ENCODE data around the gene DOCK1.
"Not testable (repeated sequence)": the region's sequence is repeated elsewhere in the genome, so short reads cannot be mapped to it uniquely, and the experiment has no call there.

The DOCK1 gene

GRCh38 chr10:126931544-126931943 lies 26.3 kb downstream of the DOCK1 start:
- H3K4me3 ChIP-seq (ENCODE audit: low read length), result no peak overlapping the region
- no peak for DNase-seq (ENCODE audit: low read depth)
- TF ChIP-seq, protein P1, sequence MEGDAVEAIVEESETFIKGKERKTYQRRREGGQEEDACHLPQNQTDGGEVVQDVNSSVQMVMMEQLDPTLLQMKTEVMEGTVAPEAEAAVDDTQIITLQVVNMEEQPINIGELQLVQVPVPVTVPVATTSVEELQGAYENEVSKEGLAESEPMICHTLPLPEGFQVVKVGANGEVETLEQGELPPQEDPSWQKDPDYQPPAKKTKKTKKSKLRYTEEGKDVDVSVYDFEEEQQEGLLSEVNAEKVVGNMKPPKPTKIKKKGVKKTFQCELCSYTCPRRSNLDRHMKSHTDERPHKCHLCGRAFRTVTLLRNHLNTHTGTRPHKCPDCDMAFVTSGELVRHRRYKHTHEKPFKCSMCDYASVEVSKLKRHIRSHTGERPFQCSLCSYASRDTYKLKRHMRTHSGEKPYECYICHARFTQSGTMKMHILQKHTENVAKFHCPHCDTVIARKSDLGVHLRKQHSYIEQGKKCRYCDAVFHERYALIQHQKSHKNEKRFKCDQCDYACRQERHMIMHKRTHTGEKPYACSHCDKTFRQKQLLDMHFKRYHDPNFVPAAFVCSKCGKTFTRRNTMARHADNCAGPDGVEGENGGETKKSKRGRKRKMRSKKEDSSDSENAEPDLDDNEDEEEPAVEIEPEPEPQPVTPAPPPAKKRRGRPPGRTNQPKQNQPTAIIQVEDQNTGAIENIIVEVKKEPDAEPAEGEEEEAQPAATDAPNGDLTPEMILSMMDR (conservative IDR thresholded peaks at IDR 0.05; ENCODE audit: low read depth, low read length), result no peak

- TF ChIP-seq, protein P1 (conservative IDR thresholded peaks at IDR 0.05; ENCODE audit: low read depth, low read length), result no peak
Measured at GRCh38 chr10:126932516-126932915, 27.3 kb downstream of the DOCK1 start.

GRCh38 chr10:126933116-126933515 lies 27.9 kb downstream of the DOCK1 start:
- DNase-seq (ENCODE audit: low read depth), result no peak
- TF ChIP-seq, protein P1 (conservative IDR thresholded peaks at IDR 0.05; ENCODE audit: low read depth, low read length), result no peak
- H3K4me3 ChIP-seq (ENCODE audit: low read length), result no peak overlapping the region

More at GRCh38 chr10:126932516-126932915, 27.3 kb downstream of the DOCK1 start:
- no peak overlapping the region for H3K4me3 ChIP-seq (ENCODE audit: low read length)
- no peak for DNase-seq (ENCODE audit: low read depth)

DNA sequence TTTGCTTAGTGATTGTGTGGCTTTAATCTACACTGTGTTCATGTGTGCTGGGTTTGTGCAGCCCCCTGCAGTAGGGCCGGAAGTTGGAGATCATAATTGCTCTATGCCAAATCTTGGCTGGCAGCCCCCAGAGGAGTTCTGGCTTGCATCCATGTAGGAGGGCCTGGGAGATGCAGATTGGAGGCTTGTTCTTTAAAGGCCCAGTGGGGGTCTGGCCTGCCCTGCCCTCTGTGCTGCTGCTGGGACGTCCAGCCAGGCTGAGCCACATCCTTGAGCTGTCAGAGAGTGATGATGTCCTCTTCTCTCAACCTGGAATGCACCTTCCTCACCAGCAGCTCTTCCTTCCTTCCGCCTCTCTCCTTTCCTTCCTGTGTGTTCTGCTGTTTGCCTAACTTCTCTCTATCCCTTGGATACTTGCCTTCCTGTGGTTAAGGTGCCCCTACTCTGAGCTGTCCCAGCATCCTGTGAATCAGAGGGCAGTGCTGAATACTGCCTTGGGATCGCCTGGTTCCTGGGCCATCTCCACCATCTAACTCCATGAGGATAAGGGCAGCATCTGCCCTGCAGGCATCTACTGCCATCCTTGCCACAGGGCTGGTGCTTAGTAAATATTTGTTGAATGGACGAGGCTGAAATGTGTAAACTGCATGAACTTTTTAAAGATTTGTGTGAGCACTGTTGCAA lies 30.2 kb downstream of the DOCK1 start:
- H3K4me3 ChIP-seq (ENCODE audit: low read length), result no peak overlapping the region
- DNase-seq (ENCODE audit: low read depth), result no peak
- TF ChIP-seq, protein P1 (conservative IDR thresholded peaks at IDR 0.05; ENCODE audit: low read depth, low read length), result no peak

GRCh38 chr10:126937026-126937425 lies 31.8 kb downstream of the DOCK1 start:
- TF ChIP-seq, protein P1 (conservative IDR thresholded peaks at IDR 0.05; ENCODE audit: low read depth, low read length), result no peak
- no peak for DNase-seq (ENCODE audit: low read depth)
- no peak overlapping the region for H3K4me3 ChIP-seq (ENCODE audit: low read length)

- H3K4me3 ChIP-seq (ENCODE audit: low read length); DNase-seq (ENCODE audit: low read depth): not testable (repeated sequence)
Measured at GRCh38 chr10:126938121-126938520, 32.9 kb downstream of the DOCK1 start.

GRCh38 chr10:126939706-126940105 lies 34.5 kb downstream of the DOCK1 start:
- TF ChIP-seq, protein P1 (conservative IDR thresholded peaks at IDR 0.05; ENCODE audit: low read depth, low read length), result no peak
- H3K4me3 ChIP-seq (ENCODE audit: low read length), result no peak overlapping the region
- no peak for DNase-seq (ENCODE audit: low read depth)

Measured in retinal pigment epithelial cell (primary cell).